A673 (cell line): ENCODE measurements around the gene TEX19. TPM values are rescaled to one million over a fixed set of nuclear protein-coding genes. Genes with fewer than 3 reads are reported as not detected.

Experiments used
- BruUV-seq: library from RNA; stranded (reverse); fragments of 400-500 nt; replicated peaks from 2 replicates; lab custom pipeline; 2021; lab: Mats Ljungman, UMichigan
- CTCF ChIA-PET: fragments of 300-600 bp; sonication (Branson Sonifier 250); formaldehyde crosslinking; loops from one replicate; lab custom pipeline; 2022; ENCODE audit warnings: antibody characterized with exemption; lab: Charles Lee
- POLR2A ChIA-PET: fragments of 300-600 bp; sonication (Branson Sonifier 250); formaldehyde crosslinking; loops from one replicate; lab custom pipeline; 2022; ENCODE audit warnings: antibody characterized with exemption; ENCODE audit not compliant: low non-redundant PET; lab: Charles Lee
- DNase-seq: peaks from one replicate; pipeline ENCODE4 v3.0.0-alpha.2; 2015; ENCODE audit warnings: low spot score
- H3K27ac ChIP-seq: fragments of 200-600 bp; sonication (generic); 2 replicates; pipeline ENCODE4 v1.5.1; 2016; ENCODE audit warnings: mixed run types, low read depth, mild to moderate bottlenecking, mixed read lengths, antibody characterized with exemption, low read length; ENCODE audit not compliant: poor library complexity, severe bottlenecking
- H3K27me3 ChIP-seq: fragments of 200-600 bp; sonication (generic); replicated peaks from 2 replicates; pipeline ENCODE4 v1.6.1; 2017; ENCODE audit warnings: mixed run types, low read depth, mild to moderate bottlenecking, mixed read lengths, antibody characterized with exemption, low read length; ENCODE audit not compliant: insufficient read depth, poor library complexity
- H3K36me3 ChIP-seq: fragments of 200-600 bp; sonication (generic); 2 replicates; pipeline ENCODE4 v1.6.1; 2016; ENCODE audit warnings: mixed run types, mild to moderate bottlenecking, mixed read lengths, antibody characterized with exemption, low read length; ENCODE audit not compliant: insufficient read depth, poor library complexity, severe bottlenecking
- H3K4me1 ChIP-seq: fragments of 200-600 bp; sonication (generic); 2 replicates; pipeline ENCODE4 v1.6.1; 2017; ENCODE audit warnings: mixed run types, mild to moderate bottlenecking, mixed read lengths, antibody characterized with exemption, low read length; ENCODE audit not compliant: insufficient read depth, poor library complexity, severe bottlenecking
- H3K4me3 ChIP-seq: fragments of 200-600 bp; sonication (generic); 2 replicates; pipeline ENCODE4 v1.5.1; 2016; ENCODE audit warnings: low read depth, mixed run types, mild to moderate bottlenecking, mixed read lengths, low read length; ENCODE audit not compliant: poor library complexity, severe bottlenecking
- H3K9me3 ChIP-seq: fragments of 200-600 bp; sonication (generic); 2 replicates; pipeline ENCODE4 v1.6.1; 2016; ENCODE audit warnings: mixed run types, low read depth, mild to moderate bottlenecking, mixed read lengths, antibody characterized with exemption, low read length; ENCODE audit not compliant: poor library complexity, severe bottlenecking
- EZH2 ChIP-seq: fragments of 200-600 bp; sonication (generic); IDR thresholded peaks from 2 replicates; pipeline ENCODE4 v1.6.1; 2017; ENCODE audit warnings: borderline replicate concordance, low read depth, mild to moderate bottlenecking, mixed read lengths, antibody characterized with exemption, low read length; ENCODE audit not compliant: poor library complexity, severe bottlenecking
- intact Hi-C: fragments of 100-400 bp; cut with micrococcal nuclease; formaldehyde crosslinking; loops from one replicate; pipeline ENCODE4 v1.10.0; 2022; ENCODE audit not compliant: unreplicated experiment
- total RNA-seq: library from RNA; stranded (reverse); gene quantifications from 2 replicates; pipeline ENCODE4 v1.2.3, GENCODE V29; 2021
- TF ChIP-seq, protein P1 (sequence below): fragments of 300-800, 200-600 bp; sonication (generic); conservative IDR thresholded peaks from 2 replicates; pipeline ENCODE4 v1.5.1; 2017; ENCODE audit warnings: low read depth, mild to moderate bottlenecking, antibody characterized with exemption, low read length, moderate library complexity, mixed read lengths

TEX19 gene
- total RNA-seq, 1 experiment from 2014 or later: 0.39 TPM

DNA sequence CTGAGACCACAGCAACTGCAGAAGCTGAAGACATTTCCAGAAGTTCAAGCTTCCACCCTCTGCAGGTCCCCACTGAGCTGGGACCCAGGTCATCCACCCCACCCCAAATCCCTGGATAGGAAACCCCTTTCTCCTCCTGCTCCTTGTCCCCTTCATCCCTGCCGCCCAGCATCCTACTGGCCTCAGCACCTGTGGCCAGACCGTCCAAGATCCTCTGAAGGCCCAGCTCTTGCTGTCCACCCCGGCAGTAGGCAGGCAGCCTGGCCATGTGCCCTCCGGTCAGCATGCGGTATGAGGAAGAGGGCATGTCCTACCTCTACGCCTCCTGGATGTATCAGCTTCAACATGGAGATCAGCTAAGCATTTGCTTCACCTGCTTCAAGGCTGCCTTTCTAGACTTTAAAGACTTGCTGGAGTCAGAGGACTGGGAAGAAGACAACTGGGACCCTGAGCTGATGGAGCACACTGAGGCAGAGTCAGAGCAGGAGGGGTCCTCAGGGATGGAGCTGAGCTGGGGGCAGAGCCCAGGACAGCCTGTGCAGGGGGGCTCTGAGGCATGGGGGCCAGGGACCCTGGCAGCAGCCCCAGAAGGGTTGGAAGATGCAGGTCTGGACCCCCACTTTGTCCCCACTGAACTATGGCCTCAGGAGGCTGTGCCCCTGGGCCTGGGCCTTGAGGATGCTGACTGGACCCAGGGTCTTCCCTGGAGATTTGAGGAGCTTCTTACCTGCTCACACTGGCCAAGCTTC is 3.0 kb downstream of the TEX19 start:
- Histone ChIP-seq H3K4me3 (no peak overlapping the region), H3K27ac (no peak overlapping the region), H3K9me3 (no peaks in the 10 kb centered on the region), H3K4me1 (peaks cover 4% of the 10 kb centered on the region), H3K36me3 (no peaks in the 10 kb centered on the region), H3K27me3 (no peaks in the 10 kb centered on the region)
- TF ChIP-seq, protein P1, sequence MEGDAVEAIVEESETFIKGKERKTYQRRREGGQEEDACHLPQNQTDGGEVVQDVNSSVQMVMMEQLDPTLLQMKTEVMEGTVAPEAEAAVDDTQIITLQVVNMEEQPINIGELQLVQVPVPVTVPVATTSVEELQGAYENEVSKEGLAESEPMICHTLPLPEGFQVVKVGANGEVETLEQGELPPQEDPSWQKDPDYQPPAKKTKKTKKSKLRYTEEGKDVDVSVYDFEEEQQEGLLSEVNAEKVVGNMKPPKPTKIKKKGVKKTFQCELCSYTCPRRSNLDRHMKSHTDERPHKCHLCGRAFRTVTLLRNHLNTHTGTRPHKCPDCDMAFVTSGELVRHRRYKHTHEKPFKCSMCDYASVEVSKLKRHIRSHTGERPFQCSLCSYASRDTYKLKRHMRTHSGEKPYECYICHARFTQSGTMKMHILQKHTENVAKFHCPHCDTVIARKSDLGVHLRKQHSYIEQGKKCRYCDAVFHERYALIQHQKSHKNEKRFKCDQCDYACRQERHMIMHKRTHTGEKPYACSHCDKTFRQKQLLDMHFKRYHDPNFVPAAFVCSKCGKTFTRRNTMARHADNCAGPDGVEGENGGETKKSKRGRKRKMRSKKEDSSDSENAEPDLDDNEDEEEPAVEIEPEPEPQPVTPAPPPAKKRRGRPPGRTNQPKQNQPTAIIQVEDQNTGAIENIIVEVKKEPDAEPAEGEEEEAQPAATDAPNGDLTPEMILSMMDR: no peak
- TF ChIP-seq EZH2: no peak
- intact Hi-C loops: no loop called here
- DNase-seq: no peak
- BruUV-seq: no TSS peak
- ChIA-PET POLR2A (interaction anchor here (0.6 kb wide), 1 partner anchor 529 kb away, joined by 4 read pairs; the partner anchor contains the start of gene MCRIP1), CTCF (interaction anchor here (0.9 kb wide), 1 partner anchor 412 kb away, joined by 5 read pairs; no protein-coding TSS in a partner anchor)

DNA sequence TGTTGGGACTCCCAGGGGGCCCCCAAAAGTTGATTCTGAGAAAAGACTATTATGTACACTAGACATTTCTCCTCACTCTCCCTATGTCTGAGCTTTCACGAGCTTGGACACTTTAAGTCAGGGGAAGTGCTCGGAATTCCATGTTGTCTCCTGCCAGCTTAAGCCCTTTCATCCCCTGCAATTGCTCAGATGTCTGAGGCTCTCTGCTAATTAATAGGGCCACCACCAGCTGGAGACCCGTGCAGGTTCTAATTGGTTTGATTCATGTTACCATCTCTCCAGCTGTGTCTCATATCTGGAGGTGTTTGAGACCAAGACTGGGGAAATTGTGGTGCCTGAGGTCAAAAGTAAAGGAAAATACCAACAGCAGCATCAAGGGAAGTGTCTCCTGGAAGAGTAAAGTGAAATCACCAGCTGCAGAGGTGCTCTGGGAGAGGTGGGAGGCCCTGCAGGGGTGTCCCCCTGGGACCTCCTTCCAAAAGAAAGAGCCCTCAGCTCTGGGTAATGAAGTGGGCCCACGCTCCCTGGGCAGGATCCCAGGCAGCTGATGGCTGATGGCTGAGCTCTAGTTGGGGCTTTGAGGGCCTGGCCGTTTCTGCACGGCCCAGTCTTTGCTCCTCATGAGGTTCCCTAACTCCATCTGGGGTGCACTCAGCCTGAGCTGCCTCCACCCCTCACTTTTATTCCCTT is 6.7 kb downstream of the TEX19 start:
- Histone ChIP-seq H3K4me3 (no peak overlapping the region), H3K27ac (no peak overlapping the region), H3K36me3 (no peaks in the 10 kb centered on the region), H3K9me3 (no peaks in the 10 kb centered on the region), H3K4me1 (peaks cover 9% of the 10 kb centered on the region), H3K27me3 (no peaks in the 10 kb centered on the region)
- BruUV-seq: no TSS peak
- DNase-seq: no peak
- ChIA-PET POLR2A (no interaction called here), CTCF (no interaction called here)
- TF ChIP-seq, protein P1: no peak
- TF ChIP-seq EZH2: no peak
- intact Hi-C loops: loop anchor here (5.0 kb wide), 1 partner anchor 47 kb away; no protein-coding TSS in a partner anchor

DNA sequence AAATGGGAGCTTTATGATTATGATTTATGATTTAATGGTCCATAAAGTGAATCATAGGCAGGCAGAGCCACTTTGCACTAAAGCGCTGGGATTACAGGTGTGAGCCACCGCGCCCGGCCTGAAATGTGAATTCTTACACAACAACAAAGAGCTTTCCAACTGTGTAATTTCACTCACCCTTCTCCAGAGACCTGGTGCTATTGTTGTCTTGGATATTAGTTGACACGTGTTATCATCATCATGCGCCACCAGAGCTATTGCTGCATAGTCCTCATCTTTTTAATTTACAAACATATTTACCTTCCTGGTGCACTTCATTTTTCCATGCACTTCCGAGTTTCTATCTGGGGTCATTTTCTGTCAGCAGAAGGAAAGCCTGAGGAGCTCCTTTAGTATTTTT is 7.7 kb downstream of the TEX19 start:
- BruUV-seq: no TSS peak
- intact Hi-C loops: loop anchor here (5.0 kb wide), 1 partner anchor 46 kb away; no protein-coding TSS in a partner anchor
- TF ChIP-seq EZH2: no peak
- TF ChIP-seq, protein P1: no peak
- Histone ChIP-seq H3K4me1 (peaks cover 9% of the 10 kb centered on the region), H3K27ac (no peak overlapping the region), H3K36me3 (no peaks in the 10 kb centered on the region), H3K9me3 (no peaks in the 10 kb centered on the region), H3K27me3 (peaks cover 4% of the 10 kb centered on the region), H3K4me3 (no peak overlapping the region)
- ChIA-PET CTCF (no interaction called here), POLR2A (interaction anchor here (0.6 kb wide), 1 partner anchor 96 kb away, joined by 4 read pairs; no protein-coding TSS in a partner anchor)
- no peak for DNase-seq
